ENCODE results near the gene CA6.

- TF ChIP-seq CTCF (IDR thresholded peaks at IDR 0.05), result no peak
- TF ChIP-seq REST (IDR thresholded peaks at IDR 0.05; ENCODE audit: insufficient read depth in 1 of 2, low read depth in 2 of 2, low read length in 1 of 2), result no peak
- no peak for TF ChIP-seq POLR2AphosphoS5 (IDR thresholded peaks at IDR 0.05; ENCODE audit: low read depth, low read length)
These were observed 8.0 kb upstream of the CA6 start for GRCh38 chr1:8937701-8938100.
